Tibial nerve (tissue), 4 donors: ENCODE measurements around the gene TTC28.
A peak's percentile ranks its signal among the peaks of the same experiment; 100 is the strongest.

Experiments used
- CTCF ChIP-seq, 5 experiments: fragments of 200-600 bp in 3 of 5; fragments of 450-650 bp in 2 of 5; sonication (generic) in 3 of 5; IDR thresholded peaks; one replicate each; pipeline ENCODE4 v1.5.1; 2016 to 2019; ENCODE audit warnings: antibody characterized with exemption in 5 of 5, mild to moderate bottlenecking in 3 of 5, moderate library complexity in 2 of 5
- EP300 ChIP-seq, 2 donors: sonication (generic); formaldehyde crosslinking; IDR thresholded peaks; one replicate each; pipeline ENCODE4 v1.6.1; 2017; ENCODE audit warnings: antibody characterized with exemption in 2 of 2, mild to moderate bottlenecking in 1 of 2
- POLR2A ChIP-seq, 2 donors: fragments of 450-650 bp; IDR thresholded peaks; one replicate each; pipeline ENCODE4 v1.6.1; 2017; ENCODE audit warnings: antibody characterized with exemption in 2 of 2, mild to moderate bottlenecking in 2 of 2, moderate library complexity in 2 of 2

GRCh38 chr22:27990879-27991278 is 688.8 kb downstream of the TTC28 start:
- TF ChIP-seq CTCF (IDR thresholded peaks at IDR 0.05) (peak; percentile 25 to 66 (median 37)), POLR2A (IDR thresholded peaks at IDR 0.05) (no peak), EP300 (IDR thresholded peaks at IDR 0.05) (peak; percentile 25 to 58)
